Hematopoietic multipotent progenitor cell treated with erythropoietin and hydrocortisone succinate and interleukin-3 and kit ligand, for 17 days (in vitro differentiated cells): ENCODE measurements around the gene GPX4.

Source experiments
- DNase-seq: peaks from one replicate; pipeline ENCODE4 v3.0.0-alpha.2; 2015; ENCODE audit warnings: low spot score

Gene GPX4

DNA sequence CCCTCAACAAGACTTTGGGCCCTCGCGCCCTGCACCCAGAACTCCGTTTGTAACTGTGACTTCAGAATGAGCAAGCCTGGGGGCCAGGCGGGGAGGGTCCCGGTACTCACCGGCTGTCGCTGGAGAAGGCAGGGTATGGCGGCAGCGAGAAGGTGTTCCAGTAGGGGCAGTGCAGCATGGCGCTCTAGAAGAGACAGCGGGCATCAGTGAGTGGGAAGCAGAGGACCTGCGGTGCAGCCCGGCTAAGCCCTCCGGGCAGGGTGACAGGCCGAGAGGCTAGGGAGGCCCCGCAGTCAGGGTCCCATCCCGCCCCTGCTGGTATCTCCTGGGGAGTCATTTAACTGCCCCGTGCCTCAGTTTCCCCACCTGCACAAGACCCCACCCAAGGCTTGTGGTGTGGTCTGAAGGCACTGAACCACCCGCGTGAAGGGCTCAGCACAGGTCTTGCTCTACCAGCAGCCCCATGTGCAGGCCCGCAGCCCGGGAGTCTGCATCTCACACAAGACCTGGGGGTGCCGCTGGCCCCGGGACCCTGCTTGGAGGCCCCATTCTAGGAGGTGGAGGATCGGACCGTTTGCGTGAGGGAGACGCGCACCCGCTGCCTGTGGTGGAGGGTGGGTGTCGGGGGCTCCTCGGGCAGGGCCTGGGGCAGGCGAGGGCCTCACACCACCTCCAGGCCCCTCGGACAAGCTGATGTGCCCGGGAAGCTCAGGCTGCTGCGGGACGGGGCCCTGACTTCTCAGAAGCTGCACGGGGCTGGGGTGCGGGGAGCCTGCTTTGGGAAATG lies 45.7 kb downstream of the GPX4 start:
- no peak for DNase-seq

GRCh38 chr19:1150333-1151036 lies 46.7 kb downstream of the GPX4 start:
- DNase-seq, result no peak

- DNase-seq, result no peak
Observed at GRCh38 chr19:1151037-1151724, 47.4 kb downstream of the GPX4 start.

DNA sequence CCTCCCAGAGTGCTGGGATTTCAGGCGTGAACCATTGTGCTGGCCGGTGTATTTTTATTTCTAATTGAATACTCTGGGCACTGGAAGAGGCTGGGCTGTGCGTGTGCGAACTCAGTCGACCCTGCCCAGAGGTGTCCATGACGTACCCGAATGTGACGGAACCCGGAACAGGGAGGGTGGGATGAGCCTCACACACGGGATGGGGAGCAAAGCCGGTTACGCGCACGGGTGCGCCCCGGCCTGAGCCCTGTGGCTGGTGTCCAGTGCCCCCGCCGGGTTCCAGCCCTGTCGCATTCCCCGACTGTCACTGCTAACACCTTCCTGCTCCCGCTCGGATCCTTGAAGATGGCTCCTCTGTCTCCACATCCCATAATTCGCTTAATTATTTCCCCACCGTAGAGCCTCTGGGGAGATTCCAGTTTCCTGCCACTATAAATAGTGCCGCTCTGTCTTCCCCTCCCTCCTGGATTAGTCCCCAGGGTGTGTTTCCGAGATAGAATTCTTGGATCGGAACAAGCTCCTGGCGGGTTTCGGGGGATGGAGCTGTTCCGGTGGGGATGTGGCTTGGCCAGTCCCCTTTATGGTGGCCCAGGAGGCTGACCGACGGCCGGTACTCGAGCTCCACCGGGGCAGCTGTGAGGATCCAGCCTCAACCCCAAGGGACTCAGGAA lies 48.3 kb downstream of the GPX4 start:
- DNase-seq, result no peak

GRCh38 chr19:1153891-1154730 lies 50.3 kb downstream of the GPX4 start:
- no peak for DNase-seq

DNA sequence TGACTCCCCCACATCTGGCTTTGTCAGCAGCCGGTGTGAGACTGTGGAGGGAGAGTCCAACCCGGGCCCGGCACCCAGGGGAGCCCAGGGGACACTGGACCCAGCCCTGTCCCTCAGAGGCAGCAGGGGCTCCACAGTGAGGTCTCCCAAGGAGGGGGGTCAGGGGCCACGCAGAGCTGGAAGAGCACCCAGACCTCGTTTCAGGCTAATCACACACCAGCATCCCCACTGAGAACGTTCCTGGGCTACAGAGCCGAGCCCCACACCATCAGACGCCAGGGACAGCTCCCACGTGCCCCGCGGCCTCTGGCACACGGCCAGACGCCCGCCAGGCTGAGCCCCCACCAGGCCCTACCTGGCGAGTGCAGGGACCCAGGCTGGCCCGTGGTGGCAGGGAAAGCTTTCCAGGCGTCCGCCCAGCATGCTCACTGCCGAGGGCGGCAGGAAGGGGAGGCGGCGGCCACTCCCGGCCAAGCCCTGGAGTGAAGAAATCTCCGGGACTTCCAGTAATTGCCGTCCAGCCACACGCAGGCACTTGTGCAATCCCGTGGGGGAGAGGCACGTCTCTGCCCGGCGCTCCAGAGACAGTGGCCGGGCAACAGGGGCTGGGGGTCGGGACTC lies 51.0 kb downstream of the GPX4 start:
- no peak for DNase-seq

DNA sequence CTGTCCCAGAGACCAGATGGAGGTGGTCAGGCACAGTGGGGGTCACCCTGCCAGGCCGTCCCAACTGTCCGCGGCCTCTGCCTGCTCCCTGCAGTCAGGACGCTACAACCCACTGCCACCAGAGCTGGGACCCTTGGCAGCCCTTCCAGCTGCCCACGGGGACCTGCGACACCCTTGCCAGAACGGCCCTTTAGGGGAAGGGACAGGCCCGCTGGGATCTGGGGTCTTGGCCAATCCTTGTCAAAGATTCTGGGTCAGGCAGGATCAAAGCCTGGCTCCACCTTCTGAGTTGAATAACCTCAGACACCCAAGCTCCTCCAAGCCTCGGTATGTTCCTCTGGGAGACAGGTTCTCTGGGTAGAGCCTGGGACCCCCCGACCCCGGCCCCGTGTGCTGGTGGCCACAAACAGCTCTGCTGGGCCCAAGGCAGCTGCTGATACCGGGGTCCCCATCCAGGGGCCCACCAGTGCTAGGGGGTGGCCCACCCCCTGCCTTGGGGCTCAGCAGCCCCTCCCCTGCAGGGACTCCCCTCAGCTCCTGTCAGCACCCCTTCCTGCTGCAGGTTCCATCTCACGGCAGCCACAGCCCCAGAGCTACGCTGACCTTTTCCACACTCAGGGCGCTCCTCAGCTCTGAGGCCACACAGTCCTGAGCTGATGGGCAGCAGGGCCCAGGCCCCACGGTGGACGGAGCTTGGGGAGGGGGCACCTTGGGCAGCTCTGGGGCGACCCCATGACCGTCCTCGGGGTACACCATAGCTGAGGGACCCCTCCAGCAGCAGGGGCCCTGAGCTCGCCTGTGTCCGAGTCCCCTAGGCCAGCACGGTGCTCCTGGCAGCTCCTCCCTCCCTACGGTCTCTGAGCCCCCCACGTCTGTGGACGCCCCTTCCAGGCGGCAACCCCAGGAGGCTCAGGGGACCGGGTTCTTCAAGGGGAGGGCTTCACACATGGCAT lies 51.8 kb downstream of the GPX4 start:
- no peak for DNase-seq
